ENCODE measurements around the gene LMAN2L.

LMAN2L gene

GRCh38 chr2:96703021-96703751, 36.7 kb downstream of the LMAN2L start:
- no peak for DNase-seq (ENCODE audit: low spot score)

GRCh38 chr2:96702098-96702785, 37.6 kb downstream of the LMAN2L start:
- no peak for DNase-seq (ENCODE audit: low spot score)

- DNase-seq (ENCODE audit: low spot score) = no peak
Measured at GRCh38 chr2:96701636-96702035, 38.2 kb downstream of the LMAN2L start.

- no peak for DNase-seq (ENCODE audit: low spot score)
Measured at GRCh38 chr2:96700086-96700485, 39.8 kb downstream of the LMAN2L start.

GRCh38 chr2:96699621-96700020, 40.2 kb downstream of the LMAN2L start:
- no peak for DNase-seq (ENCODE audit: low spot score)

- DNase-seq (ENCODE audit: low spot score) = no peak
Measured at GRCh38 chr2:96699021-96699420, 40.8 kb downstream of the LMAN2L start.

- DNase-seq (ENCODE audit: low spot score) = no peak
Measured at GRCh38 chr2:96698221-96698861, 41.5 kb downstream of the LMAN2L start.

- no peak for DNase-seq (ENCODE audit: low spot score)
Measured at GRCh38 chr2:96697476-96697875, 42.4 kb downstream of the LMAN2L start.

- DNase-seq (ENCODE audit: low spot score) = no peak
Measured at GRCh38 chr2:96695602-96696001, 44.3 kb downstream of the LMAN2L start.

- no peak for DNase-seq (ENCODE audit: low spot score)
Measured at GRCh38 chr2:96694816-96695455, 44.9 kb downstream of the LMAN2L start.

GRCh38 chr2:96694279-96694678, 45.6 kb downstream of the LMAN2L start:
- no peak for DNase-seq (ENCODE audit: low spot score)

GRCh38 chr2:96693286-96694200, 46.3 kb downstream of the LMAN2L start:
- no peak for DNase-seq (ENCODE audit: low spot score)

GRCh38 chr2:96692094-96692971, 47.5 kb downstream of the LMAN2L start:
- DNase-seq (ENCODE audit: low spot score) = no peak

- DNase-seq (ENCODE audit: low spot score) = no peak
Measured at GRCh38 chr2:96691022-96691612, 48.7 kb downstream of the LMAN2L start.

GRCh38 chr2:96690306-96691021, 49.4 kb downstream of the LMAN2L start:
- DNase-seq (ENCODE audit: low spot score) = no peak

- no peak for DNase-seq (ENCODE audit: low spot score)
Measured at GRCh38 chr2:96689431-96689991, 50.4 kb downstream of the LMAN2L start.

- no peak for DNase-seq (ENCODE audit: low spot score)
Measured at GRCh38 chr2:96688649-96689430, 51.0 kb downstream of the LMAN2L start.

Data from hepatic stellate cell (primary cell).